Activated CD8-positive, alpha-beta memory T cell treated with anti-CD3 and anti-CD28 coated beads for 48 hours (primary cell): Measurements from ENCODE around the gene RAMP1.
"Not testable (repeated sequence)": the region's sequence is repeated elsewhere in the genome, so short reads cannot be mapped to it uniquely, and the experiment has no call there.

Experiments
- DNase-seq, 3 experiments: peaks; one replicate each; pipeline ENCODE4 v3.0.0-alpha.2; 2020; ENCODE audit warnings: low read depth in 2 of 3, low spot score in 2 of 3

Gene RAMP1

GRCh38 chr2:237863689-237864443 lies 4.4 kb downstream of the RAMP1 start:
- no peak for DNase-seq

DNA sequence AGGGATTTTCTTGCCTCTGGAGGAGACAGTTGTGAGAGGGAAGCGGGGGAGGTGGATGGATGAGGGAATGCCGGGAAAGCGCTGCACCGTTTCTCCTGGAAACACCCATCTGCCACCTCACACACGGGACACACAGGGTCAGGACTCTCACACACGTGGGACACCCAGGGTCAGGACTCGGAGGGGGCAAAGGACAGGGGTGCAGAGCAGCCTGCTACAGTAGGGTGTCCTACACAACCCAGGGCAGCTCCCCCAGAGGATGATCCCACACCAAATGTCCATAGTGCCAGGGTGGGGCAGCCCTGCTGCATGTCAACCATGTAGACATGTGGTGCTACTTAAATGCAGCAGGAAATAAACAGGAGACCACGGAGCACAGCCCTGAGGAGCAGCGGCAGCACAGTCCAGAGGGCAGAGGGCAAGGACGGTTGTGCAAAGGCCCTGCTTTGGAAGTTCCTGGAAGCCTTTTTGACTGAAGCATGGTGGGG lies 5.1 kb downstream of the RAMP1 start:
- no peak for DNase-seq

DNA sequence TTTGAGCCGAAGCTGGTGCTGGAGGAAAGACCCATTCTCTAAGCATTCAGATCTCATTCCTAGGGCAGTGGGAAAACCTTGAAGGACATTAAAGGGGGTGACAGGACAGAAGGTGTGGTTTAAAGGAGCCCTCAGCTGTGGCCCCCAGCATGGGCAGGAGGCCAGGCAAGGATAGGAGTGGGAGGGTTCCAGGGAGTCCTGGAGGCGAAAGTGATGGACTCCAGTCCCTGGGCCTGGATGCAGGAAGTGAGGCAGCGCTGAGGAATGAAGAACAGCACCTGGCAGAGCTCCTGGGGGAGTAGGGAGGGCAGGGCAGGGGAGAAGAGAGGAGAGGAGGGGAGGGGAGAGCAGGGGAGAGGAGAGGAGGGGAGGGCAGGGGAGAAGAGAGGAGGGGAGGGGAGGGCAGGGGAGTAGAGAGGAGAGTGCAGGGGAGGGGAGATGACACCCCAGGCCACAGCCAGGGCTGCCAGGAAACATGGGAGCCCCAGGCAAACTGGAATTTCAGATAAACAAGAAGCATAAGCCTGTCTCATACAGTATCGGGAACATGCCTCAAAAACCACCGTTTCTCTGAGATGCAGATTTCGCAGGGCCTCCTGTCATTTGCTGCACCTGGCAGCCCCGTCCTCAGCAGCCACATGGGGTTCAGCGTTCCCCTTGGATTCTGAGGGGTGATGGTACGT lies 5.7 kb downstream of the RAMP1 start:
- DNase-seq, result no peak

DNA sequence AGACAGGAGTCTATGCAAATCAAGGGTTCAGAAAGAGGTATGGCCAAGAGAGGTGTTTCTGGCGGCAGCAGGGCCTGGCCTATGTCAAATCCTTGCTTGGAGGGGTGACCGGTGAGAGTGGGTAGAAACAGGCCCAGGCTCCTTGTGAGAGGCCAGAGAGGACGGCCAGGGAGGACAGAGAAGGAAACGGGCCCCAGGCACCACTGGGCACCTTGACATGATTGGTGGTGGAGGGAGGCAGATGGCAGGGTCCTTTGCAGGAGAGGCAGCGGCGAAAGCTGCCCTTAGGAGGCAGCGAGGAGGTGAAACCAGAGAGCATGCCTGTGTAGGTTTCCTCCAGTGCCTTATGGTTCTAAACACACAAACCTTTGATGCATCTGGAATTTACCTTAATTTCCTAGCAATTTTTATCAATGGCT lies 6.2 kb downstream of the RAMP1 start:
- no peak for DNase-seq

- no peak for DNase-seq
Measured at GRCh38 chr2:237866101-237866621, 6.7 kb downstream of the RAMP1 start.

DNA sequence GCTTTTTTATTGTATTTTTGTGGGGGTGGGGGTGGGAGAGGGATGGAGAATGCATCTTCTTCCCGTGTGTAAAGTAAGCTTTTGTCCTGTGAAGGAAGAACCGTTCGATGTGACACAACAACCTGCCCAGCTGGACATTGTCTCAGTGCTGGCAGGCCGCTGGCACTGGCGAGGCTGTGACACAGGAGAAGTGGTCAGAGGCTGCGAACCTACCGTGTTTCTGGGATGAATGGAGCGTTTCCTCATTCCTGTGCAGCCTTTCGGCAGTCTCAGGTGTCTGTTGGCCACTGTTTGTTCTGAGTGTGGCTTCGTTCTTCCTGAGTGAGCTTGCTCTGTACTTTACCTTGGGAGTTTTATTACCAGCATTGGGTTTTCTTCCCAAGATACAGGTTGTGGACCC lies 8.0 kb downstream of the RAMP1 start:
- no peak for DNase-seq

DNA sequence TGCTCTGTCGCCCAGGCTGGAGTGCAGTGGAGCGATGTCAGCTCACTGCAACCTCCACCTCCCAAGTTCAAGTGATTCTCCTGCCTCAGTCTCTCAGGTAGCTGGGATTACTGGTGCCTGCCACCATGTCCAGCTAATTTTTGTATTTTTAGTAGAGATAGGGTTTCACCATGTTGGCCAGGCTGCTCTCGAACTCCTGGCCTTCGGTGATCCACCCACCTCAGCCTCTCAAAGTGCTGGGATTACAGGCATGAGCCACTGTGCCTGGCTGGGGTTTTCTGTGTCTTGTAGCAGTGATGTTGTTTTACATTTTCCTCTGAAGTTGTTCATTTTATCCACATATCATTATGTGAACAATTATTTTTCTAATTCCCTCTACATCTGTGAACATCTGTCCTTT lies 8.7 kb downstream of the RAMP1 start:
- not testable (repeated sequence) for DNase-seq

DNA sequence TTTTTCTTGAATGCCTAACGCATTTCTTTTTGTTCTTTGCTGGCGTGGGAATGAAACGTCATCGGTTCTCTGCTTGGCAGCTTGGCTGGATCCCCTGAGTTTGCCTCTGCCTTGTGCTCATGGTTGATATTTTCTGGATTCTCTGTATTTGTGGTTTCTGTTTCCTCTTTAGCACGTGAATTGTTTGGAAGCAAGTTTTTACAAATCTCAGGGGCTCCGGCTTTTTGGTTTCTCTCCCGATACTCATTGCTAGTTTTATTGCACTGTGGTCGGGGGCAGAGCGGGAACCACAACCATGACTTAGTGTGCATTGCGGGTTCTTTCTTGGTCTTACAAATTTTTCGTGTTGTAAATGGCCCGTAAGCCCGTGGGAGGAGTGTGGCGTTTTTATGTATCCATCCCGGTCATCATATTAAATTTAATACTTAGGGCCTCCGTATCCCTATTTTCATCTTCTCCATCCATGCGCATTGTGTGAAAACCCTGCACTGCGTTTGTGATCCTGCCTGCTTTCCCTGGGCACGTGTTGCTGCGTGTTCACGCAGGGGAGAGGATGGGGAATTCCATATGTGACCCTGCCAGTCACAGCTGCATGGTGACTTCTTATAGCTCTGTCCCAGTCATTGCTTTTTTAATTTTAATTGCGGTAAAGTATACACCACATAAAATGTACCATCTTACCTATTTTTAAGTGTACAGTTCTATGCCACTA lies 9.4 kb downstream of the RAMP1 start:
- no peak for DNase-seq

GRCh38 chr2:237869343-237870102 lies 10.1 kb downstream of the RAMP1 start:
- DNase-seq, result no peak

GRCh38 chr2:237870126-237870525 lies 10.7 kb downstream of the RAMP1 start:
- DNase-seq, result no peak

- DNase-seq, result no peak
Measured at GRCh38 chr2:237870754-237871651, 11.6 kb downstream of the RAMP1 start.

DNA sequence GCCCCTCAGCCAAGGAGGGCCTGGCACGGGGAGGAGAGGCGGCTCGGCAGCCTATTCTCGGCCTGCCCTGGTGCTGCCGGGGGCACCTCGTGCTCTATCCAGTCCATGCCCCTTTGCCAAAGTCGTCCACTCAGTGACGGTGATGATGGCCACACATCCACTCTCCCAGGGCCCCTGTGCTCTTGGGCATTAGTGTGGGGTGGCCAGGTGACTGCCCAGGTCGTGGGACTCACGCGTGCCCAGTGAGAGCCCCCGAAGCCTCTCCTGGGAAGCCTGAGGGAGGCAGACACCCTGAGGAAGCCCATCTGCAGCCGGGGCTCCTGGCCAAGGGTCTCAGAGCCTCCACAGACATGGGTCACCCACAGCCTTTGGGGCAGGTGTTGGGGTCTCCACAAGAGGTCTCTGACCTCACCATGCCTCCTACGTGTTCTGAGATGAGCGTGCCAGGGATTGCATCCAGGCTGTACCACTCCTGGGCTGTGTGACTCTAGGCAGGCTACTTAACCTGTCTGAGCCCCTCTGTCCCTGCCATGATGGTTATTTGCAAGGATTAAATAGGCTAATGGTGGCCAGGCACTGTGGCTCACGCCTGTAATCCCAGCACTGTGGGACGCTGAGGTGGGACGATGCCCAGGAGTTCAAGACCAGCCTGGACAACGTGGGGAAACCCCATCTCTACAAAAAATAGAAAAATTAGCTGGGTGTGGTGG lies 12.9 kb downstream of the RAMP1 start:
- DNase-seq, result no peak

GRCh38 chr2:237873421-237873831 lies 14.0 kb downstream of the RAMP1 start:
- DNase-seq, result no peak

- no peak for DNase-seq
Measured at GRCh38 chr2:237873897-237874551, 14.6 kb downstream of the RAMP1 start.

GRCh38 chr2:237874585-237875161 lies 15.2 kb downstream of the RAMP1 start:
- DNase-seq, result no peak

DNA sequence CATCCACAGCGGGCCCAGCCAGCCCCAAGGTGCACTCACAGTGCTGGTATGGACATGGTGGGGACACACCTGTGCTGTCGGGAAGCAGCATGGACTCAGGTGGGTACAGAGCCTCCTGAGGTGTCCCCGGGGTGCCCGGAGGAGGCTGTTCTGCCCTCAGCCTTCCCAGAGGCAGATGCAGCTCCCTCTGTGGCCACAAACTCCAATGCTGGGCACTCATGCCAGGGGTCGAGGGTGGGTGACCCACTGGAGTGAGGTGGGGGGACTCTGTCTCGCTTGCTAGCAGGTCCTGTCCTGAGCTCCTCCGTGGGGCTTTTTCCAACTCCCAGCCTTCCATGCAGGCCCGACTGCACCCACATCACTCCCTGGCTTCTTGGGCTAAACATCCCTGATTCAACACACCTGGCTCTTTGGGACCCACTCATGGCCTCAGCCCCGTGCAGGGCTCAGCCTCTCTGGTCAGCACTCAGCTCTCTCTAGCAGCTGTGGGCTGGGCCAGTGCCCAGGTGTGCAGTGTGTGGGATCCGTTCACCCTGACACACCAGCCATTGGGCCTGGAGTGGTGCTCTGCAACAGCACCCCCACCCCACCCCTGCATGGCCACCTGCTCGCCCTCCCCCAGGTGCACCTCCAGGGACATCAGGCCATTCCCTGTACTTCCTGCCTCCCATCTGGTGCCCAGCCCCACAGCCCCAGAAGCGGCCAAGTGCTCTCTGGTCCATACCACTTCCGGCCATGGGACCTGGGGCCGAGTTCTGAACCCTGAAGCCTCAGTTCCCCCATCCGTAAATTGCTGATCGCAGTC lies 16.0 kb downstream of the RAMP1 start:
- no peak for DNase-seq

DNA sequence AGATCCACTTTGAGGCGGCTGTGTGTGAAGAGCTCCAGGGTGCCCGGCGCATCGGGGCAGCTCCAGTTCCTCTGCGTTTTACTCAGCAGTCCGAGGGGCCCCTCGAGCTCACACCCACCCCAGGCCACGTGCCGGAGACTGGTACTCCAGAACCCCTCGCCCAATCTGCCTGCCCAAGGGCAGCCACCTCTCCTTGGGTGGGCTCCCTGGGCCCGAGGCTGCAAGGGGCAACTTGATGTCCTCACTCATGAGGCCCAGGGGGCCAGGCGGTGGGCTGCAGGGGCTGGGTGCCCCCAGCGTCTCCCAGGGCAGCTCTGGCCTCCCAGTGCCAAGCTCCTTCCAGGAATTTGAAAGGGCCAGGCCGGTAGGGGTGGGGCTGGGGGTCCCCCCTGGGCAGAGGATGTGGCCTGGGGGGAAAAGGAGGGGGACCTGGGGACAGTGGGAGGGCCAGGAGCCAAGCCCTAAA lies 16.7 kb downstream of the RAMP1 start:
- DNase-seq, result no peak
